Measurements from ENCODE around the gene FAM222A. TPM values are rescaled to one million over a fixed set of nuclear protein-coding genes. Genes with fewer than 3 reads are reported as not detected.
A peak's percentile ranks its signal among the peaks of the same experiment; 100 is the strongest.

Gene FAM222A
- polyA plus RNA-seq, 10 donors = 4.6 to 8.1 (median 6.4) TPM

- DNase-seq = peak in 1 of 3 donors; percentile 12
Observed at GRCh38 chr12:109795023-109795422, 81.4 kb downstream of the FAM222A start.

- no peak for DNase-seq
Observed at GRCh38 chr12:109796057-109796456, 82.4 kb downstream of the FAM222A start.

- no peak for DNase-seq
Observed at GRCh38 chr12:109797905-109798669, 84.5 kb downstream of the FAM222A start.

- DNase-seq = no peak
Observed at GRCh38 chr12:109798691-109799090, 85.1 kb downstream of the FAM222A start.

GRCh38 chr12:109800536-109800935 is 86.9 kb downstream of the FAM222A start:
- no peak for DNase-seq

GRCh38 chr12:109802828-109803227 is 89.2 kb downstream of the FAM222A start:
- no peak for DNase-seq

- no peak for DNase-seq
Observed at GRCh38 chr12:109803678-109804077, 90.1 kb downstream of the FAM222A start.

- peak; percentile 24 to 77 (median 59) for DNase-seq
Observed at GRCh38 chr12:109804820-109805761, 91.5 kb downstream of the FAM222A start.

- no peak for DNase-seq
Observed at GRCh38 chr12:109807954-109808643, 94.5 kb downstream of the FAM222A start.

- DNase-seq = no peak
Observed at GRCh38 chr12:109808876-109809646, 95.4 kb downstream of the FAM222A start.

GRCh38 chr12:109810954-109811623 is 97.5 kb downstream of the FAM222A start:
- no peak for DNase-seq

GRCh38 chr12:109811624-109811995 is 98.0 kb downstream of the FAM222A start:
- no peak for DNase-seq

GRCh38 chr12:109813810-109814416 is 100.3 kb downstream of the FAM222A start:
- no peak for DNase-seq

- no peak for DNase-seq
Observed at GRCh38 chr12:109814600-109815150, 101.0 kb downstream of the FAM222A start.

- DNase-seq = no peak
Observed at GRCh38 chr12:109815225-109815624, 101.6 kb downstream of the FAM222A start.

GRCh38 chr12:109815757-109816617 is 102.4 kb downstream of the FAM222A start:
- DNase-seq = no peak

- DNase-seq = no peak
Observed at GRCh38 chr12:109816870-109817269, 103.2 kb downstream of the FAM222A start.

GRCh38 chr12:109817627-109818231 is 104.1 kb downstream of the FAM222A start:
- no peak for DNase-seq

- no peak for DNase-seq
Observed at GRCh38 chr12:109818253-109818652, 104.6 kb downstream of the FAM222A start.

Measured in muscle of back (tissue), 11 donors.